Stomach (tissue), 4 donors: ENCODE measurements around the gene FUT2.

Experiments
- POLR2A ChIP-seq, 4 donors: fragments of 450-650 bp; IDR thresholded peaks; one replicate each; pipeline ENCODE4 v1.6.1; 2016; ENCODE audit warnings: antibody characterized with exemption in 4 of 4, control low read depth in 2 of 4, mild to moderate bottlenecking in 1 of 4, moderate library complexity in 1 of 4
- TF ChIP-seq, protein P1 (sequence below), 7 experiments: fragments of 450-650 bp in 4 of 7; fragments of 200-600 bp in 3 of 7; sonication (generic) in 3 of 7; IDR thresholded peaks; one replicate each; pipeline ENCODE4 v1.5.1; 2016 to 2019; ENCODE audit warnings: antibody characterized with exemption in 7 of 7, control low read depth in 2 of 7, mild to moderate bottlenecking in 1 of 7

DNA sequence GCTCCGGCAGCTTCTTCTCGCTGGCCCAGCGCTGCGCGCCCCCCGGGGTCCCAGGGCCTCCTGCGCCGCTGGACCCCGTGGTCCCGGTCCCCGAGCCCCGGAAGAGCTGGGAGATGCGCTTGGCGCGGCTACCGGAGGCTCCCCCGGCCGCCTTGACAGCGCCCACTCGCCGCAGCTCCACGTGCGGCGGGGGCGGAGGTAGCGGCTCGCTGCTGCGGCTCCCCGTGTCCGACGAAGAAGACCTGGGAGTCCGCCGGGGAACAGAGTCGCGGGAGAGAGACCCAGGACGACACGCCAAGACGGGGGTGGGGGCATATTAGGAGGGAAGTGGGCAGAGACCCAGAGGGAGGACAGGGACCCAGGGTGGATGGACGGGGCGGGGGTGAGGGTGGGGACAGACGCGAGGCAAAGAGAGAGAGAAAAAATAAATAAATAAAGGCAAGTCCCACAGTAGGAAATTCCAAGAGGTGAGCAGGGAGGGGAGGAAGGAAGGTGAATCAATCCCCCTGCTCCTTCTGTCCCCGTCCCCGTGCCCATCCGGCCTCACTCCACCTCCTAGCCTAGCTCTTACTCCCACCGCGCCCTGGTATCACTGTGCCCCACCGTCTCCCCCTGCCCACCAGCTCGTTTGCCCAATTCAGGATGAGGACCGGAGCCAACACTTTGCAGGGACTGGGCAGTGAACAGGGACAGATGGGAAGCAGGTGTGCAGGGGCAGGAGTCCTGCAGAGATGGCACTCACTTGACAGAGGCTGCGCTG, 43.8 kb downstream of the FUT2 start:
- TF ChIP-seq, protein P1, sequence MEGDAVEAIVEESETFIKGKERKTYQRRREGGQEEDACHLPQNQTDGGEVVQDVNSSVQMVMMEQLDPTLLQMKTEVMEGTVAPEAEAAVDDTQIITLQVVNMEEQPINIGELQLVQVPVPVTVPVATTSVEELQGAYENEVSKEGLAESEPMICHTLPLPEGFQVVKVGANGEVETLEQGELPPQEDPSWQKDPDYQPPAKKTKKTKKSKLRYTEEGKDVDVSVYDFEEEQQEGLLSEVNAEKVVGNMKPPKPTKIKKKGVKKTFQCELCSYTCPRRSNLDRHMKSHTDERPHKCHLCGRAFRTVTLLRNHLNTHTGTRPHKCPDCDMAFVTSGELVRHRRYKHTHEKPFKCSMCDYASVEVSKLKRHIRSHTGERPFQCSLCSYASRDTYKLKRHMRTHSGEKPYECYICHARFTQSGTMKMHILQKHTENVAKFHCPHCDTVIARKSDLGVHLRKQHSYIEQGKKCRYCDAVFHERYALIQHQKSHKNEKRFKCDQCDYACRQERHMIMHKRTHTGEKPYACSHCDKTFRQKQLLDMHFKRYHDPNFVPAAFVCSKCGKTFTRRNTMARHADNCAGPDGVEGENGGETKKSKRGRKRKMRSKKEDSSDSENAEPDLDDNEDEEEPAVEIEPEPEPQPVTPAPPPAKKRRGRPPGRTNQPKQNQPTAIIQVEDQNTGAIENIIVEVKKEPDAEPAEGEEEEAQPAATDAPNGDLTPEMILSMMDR (IDR thresholded peaks at IDR 0.05) = no peak
- no peak for TF ChIP-seq POLR2A (IDR thresholded peaks at IDR 0.05)
